HL-60 (cell line): ENCODE measurements around the gene MED9.

Experiments
- DNase-seq, 2 experiments: peaks; one replicate each; pipeline ENCODE4 v3.0.0-alpha.2; 2010 to 2020; ENCODE audit warnings: low read depth in 1 of 2, low spot score in 1 of 2
- H3K27ac ChIP-seq: fragments of 250-450 bp; sonication (Bioruptor Pico); replicated peaks from 2 replicates; pipeline ENCODE4 v1.5.1; 2020; ENCODE audit warnings: mild to moderate bottlenecking, moderate library complexity
- H3K27me3 ChIP-seq: fragments of 250-450 bp; sonication (Bioruptor Pico); 2 replicates; pipeline ENCODE4 v1.5.1; 2021; ENCODE audit warnings: mild to moderate bottlenecking, moderate library complexity; ENCODE audit not compliant: insufficient read depth, poor library complexity, severe bottlenecking
- H3K4me3 ChIP-seq: replicated peaks from 2 replicates; pipeline ENCODE4 v1.5.1; 2011; ENCODE audit warnings: mild to moderate bottlenecking, control low read depth, low read length; ENCODE audit not compliant: insufficient read depth
- GABPA ChIP-seq: IDR thresholded peaks from 2 replicates; pipeline ENCODE4 v1.6.1; 2012; ENCODE audit warnings: low read depth
- POLR2AphosphoS5 ChIP-seq: IDR thresholded peaks from 2 replicates; pipeline ENCODE4 v1.6.1; 2012; ENCODE audit warnings: low read depth
- SPI1 ChIP-seq: IDR thresholded peaks from 2 replicates; pipeline ENCODE4 v1.6.1; 2012; ENCODE audit warnings: low read depth, mild to moderate bottlenecking, borderline replicate concordance
- TF ChIP-seq, protein P1 (sequence below): IDR thresholded peaks from 2 replicates; pipeline ENCODE4 v1.6.1; 2012; ENCODE audit warnings: low read depth; ENCODE audit not compliant: insufficient replicate concordance
- TF ChIP-seq, protein P2 (sequence below): IDR thresholded peaks from one replicate; pipeline ENCODE4 v1.5.1; 2011; ENCODE audit warnings: low read length, control low read depth, inconsistent platforms; ENCODE audit not compliant: insufficient read depth

Gene MED9

DNA sequence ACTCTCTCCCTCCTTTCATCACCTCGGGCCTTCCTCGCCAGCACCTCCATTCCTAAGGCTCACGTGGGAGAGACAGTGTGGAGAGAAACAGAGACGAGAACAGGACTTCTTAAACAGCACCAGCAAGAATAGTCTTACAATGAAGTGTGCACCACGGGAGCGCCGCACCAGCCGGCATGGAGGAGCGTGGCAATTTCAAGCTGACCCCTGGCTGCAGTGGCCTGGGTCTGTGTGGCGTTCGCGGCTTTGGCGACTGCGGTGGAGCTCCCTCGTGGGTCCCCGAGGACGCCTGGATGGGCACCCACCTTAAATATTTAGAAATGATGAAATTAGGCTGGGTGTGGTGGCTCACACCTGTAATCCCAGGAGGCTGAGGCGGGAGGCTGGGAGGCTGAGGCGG, 20.5 kb upstream of the MED9 start:
- TF ChIP-seq, protein P1, sequence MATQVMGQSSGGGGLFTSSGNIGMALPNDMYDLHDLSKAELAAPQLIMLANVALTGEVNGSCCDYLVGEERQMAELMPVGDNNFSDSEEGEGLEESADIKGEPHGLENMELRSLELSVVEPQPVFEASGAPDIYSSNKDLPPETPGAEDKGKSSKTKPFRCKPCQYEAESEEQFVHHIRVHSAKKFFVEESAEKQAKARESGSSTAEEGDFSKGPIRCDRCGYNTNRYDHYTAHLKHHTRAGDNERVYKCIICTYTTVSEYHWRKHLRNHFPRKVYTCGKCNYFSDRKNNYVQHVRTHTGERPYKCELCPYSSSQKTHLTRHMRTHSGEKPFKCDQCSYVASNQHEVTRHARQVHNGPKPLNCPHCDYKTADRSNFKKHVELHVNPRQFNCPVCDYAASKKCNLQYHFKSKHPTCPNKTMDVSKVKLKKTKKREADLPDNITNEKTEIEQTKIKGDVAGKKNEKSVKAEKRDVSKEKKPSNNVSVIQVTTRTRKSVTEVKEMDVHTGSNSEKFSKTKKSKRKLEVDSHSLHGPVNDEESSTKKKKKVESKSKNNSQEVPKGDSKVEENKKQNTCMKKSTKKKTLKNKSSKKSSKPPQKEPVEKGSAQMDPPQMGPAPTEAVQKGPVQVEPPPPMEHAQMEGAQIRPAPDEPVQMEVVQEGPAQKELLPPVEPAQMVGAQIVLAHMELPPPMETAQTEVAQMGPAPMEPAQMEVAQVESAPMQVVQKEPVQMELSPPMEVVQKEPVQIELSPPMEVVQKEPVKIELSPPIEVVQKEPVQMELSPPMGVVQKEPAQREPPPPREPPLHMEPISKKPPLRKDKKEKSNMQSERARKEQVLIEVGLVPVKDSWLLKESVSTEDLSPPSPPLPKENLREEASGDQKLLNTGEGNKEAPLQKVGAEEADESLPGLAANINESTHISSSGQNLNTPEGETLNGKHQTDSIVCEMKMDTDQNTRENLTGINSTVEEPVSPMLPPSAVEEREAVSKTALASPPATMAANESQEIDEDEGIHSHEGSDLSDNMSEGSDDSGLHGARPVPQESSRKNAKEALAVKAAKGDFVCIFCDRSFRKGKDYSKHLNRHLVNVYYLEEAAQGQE: no peak
- TF ChIP-seq POLR2AphosphoS5 (no peak), SPI1 (no peak), GABPA (no peak)
- TF ChIP-seq, protein P2, sequence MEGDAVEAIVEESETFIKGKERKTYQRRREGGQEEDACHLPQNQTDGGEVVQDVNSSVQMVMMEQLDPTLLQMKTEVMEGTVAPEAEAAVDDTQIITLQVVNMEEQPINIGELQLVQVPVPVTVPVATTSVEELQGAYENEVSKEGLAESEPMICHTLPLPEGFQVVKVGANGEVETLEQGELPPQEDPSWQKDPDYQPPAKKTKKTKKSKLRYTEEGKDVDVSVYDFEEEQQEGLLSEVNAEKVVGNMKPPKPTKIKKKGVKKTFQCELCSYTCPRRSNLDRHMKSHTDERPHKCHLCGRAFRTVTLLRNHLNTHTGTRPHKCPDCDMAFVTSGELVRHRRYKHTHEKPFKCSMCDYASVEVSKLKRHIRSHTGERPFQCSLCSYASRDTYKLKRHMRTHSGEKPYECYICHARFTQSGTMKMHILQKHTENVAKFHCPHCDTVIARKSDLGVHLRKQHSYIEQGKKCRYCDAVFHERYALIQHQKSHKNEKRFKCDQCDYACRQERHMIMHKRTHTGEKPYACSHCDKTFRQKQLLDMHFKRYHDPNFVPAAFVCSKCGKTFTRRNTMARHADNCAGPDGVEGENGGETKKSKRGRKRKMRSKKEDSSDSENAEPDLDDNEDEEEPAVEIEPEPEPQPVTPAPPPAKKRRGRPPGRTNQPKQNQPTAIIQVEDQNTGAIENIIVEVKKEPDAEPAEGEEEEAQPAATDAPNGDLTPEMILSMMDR: no peak

DNA sequence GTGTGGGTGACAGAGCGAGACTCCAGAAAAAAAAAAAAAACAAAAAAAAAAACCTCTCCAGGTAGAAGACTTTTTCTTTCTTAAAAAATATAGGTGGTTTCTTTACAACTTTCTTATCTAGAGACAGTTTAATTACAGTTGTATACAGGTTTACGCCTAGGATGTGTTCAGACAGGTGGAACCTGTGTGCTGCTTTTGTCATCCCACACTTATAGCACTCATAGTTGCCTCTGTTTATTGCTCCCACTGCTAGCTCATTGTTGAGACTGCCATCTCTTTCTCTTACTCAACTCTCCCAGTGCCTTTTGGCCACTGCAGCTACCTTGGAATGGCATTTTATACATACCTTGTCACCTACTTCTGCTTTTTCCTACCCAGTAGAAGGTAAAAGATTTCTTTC, 19.1 kb upstream of the MED9 start:
- H3K4me3 ChIP-seq: no peak overlapping the region
- no peak overlapping the region for H3K27ac ChIP-seq
- no peak for TF ChIP-seq SPI1
- TF ChIP-seq, protein P1: no peak
- TF ChIP-seq GABPA: no peak
- TF ChIP-seq, protein P2: no peak
- TF ChIP-seq POLR2AphosphoS5: no peak
- no peaks in the 10 kb centered on the region for H3K27me3 ChIP-seq
- no peak for DNase-seq

More for the DNA sequence above, 20.5 kb upstream of the MED9 start:
- Histone ChIP-seq H3K4me3 (no peak overlapping the region), H3K27me3 (no peaks in the 10 kb centered on the region), H3K27ac (no peak overlapping the region)
- no peak for DNase-seq

DNA sequence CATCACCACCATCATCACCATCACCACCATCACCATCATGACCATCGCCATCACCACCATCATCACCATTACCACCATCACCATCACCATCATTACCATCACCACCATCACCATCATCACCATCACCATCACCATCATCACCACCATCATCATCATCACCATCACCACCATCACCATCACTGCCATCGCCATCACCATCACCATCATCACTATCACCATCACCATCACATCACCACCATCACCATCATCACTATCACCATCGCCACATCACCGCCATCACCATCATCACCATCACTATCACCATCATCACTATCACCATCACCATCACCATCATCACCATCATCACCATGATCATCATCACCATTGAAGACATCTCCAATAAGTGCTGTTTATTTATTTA, 16.8 kb upstream of the MED9 start:
- no peaks in the 10 kb centered on the region for H3K27me3 ChIP-seq
- H3K27ac ChIP-seq: no peak overlapping the region
- no peak overlapping the region for H3K4me3 ChIP-seq
- TF ChIP-seq, protein P1: no peak
- TF ChIP-seq, protein P2: no peak
- no peak for TF ChIP-seq GABPA
- no peak for TF ChIP-seq SPI1
- TF ChIP-seq POLR2AphosphoS5: no peak
- DNase-seq: no peak
